DOHH2 (cell line): Measurements from ENCODE around the gene DCTN2.

Source experiments
- CTCF ChIP-seq: fragments of 200-600 bp; sonication (generic); IDR thresholded peaks from one replicate; pipeline ENCODE4 v1.5.1; 2014; ENCODE audit warnings: antibody characterized with exemption, mild to moderate bottlenecking, low read depth, low read length; ENCODE audit not compliant: poor library complexity, severe bottlenecking
- EZH2phosphoT487 ChIP-seq: fragments of 200-600 bp; sonication (generic); IDR thresholded peaks from 2 replicates; pipeline ENCODE4 v1.6.1; 2017; ENCODE audit warnings: borderline replicate concordance, mild to moderate bottlenecking, antibody characterized with exemption, low read length, moderate library complexity, mixed read lengths

- no peak for TF ChIP-seq EZH2phosphoT487
- no peak for TF ChIP-seq CTCF
These were observed 31.5 kb downstream of the DCTN2 start for GRCh38 chr12:57515408-57515933.
